Testis (tissue), 2 donors: ENCODE data around the gene ARV1.

ENCODE experiments used
- CTCF ChIP-seq, 3 experiments: fragments of 450-650 bp in 2 of 3; fragments of 200-600 bp in 1 of 3; sonication (generic) in 1 of 3; IDR thresholded peaks; one replicate each; pipeline ENCODE4 v1.5.1; 2016 to 2019; ENCODE audit warnings: antibody characterized with exemption in 3 of 3, mild to moderate bottlenecking in 2 of 3, moderate library complexity in 1 of 3
- POLR2A ChIP-seq: fragments of 450-650 bp; IDR thresholded peaks from one replicate; pipeline ENCODE4 v1.6.1; 2017; ENCODE audit warnings: antibody characterized with exemption, mild to moderate bottlenecking, moderate library complexity

DNA sequence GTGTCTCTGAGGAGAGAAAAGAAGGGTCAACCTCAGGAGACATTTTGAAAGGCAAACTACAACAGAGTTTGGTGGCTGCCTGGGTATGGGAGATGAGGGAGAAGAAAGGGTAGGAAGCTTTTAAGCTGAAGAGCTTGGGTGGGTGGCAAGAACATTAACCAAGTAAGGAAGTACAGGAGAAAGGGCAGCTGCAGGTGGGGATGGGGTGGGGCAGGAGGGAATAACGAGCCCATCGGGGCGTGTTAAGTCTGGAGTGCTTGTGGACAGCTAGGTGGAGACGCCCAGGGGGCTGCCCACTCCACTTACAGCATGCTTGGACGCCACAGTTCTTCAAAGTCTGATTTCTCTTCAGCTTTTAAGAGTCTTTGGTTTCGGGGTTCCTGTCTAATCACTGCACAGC lies 43.0 kb upstream of the ARV1 start:
- TF ChIP-seq CTCF (IDR thresholded peaks at IDR 0.05): no peak
- TF ChIP-seq POLR2A: no peak
